Measurements from ENCODE around the gene BAHCC1. TPM values are rescaled to one million over a fixed set of nuclear protein-coding genes. Genes with fewer than 3 reads are reported as not detected.

Gene BAHCC1
- total RNA-seq, 1 donor from 2014 or later = 10.7 TPM

DNA sequence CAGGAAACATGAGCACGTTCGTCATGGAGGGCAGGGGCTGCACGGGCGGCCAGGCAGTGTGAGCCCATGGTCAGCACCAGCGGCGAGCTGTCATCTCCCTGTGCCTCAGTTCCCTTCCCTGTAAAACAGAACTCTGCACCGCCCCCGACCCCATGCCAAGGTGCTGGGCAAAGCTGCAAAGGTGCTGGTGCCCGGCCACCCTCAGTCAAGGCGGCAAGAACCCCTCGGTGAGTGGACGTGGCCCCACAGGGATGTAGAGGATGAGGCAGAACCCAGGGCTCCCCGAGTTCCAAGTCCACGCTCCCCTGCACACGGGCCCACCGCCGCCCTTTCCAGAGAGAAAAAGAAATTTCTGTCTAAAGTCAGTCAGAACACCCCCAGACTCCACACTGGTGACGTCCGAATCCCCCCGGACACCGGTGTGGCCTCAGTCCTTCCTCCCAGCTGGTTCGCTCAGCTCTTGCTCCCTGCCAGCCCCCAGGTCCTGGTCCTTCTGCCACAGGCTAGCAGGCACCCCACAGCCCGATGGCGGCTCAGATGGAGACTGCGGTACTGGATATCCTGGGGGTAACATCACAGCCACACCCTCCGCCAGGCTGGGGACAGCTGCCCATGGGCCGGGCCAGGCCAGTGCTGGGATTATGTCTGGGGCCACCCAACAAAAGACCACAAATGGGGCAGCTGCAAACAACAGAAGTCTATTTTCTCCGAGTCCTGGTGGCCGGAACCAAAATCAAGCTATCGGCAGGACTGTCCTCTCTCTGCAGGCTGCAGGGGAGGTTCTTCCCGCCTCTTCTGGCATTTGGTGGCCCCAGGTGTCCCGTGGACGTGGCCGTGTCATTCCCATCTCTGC, 14.4 kb upstream of the BAHCC1 start:
- no peak for DNase-seq (ENCODE audit: low spot score)
- Mint-ChIP-seq H3K4me3 (ENCODE audit: unreplicated experiment) (no peak overlapping the region), H3K9me3 (ENCODE audit: unreplicated experiment) (no peaks in the 10 kb centered on the region), H3K27me3 (ENCODE audit: unreplicated experiment) (peaks cover 16% of the 10 kb centered on the region), H3K27ac (ENCODE audit: unreplicated experiment) (no peak overlapping the region), H3K36me3 (ENCODE audit: low read depth, unreplicated experiment) (peaks cover 5% of the 10 kb centered on the region), H3K4me1 (ENCODE audit: unreplicated experiment) (no peaks in the 10 kb centered on the region)
- TF ChIP-seq, protein P1, sequence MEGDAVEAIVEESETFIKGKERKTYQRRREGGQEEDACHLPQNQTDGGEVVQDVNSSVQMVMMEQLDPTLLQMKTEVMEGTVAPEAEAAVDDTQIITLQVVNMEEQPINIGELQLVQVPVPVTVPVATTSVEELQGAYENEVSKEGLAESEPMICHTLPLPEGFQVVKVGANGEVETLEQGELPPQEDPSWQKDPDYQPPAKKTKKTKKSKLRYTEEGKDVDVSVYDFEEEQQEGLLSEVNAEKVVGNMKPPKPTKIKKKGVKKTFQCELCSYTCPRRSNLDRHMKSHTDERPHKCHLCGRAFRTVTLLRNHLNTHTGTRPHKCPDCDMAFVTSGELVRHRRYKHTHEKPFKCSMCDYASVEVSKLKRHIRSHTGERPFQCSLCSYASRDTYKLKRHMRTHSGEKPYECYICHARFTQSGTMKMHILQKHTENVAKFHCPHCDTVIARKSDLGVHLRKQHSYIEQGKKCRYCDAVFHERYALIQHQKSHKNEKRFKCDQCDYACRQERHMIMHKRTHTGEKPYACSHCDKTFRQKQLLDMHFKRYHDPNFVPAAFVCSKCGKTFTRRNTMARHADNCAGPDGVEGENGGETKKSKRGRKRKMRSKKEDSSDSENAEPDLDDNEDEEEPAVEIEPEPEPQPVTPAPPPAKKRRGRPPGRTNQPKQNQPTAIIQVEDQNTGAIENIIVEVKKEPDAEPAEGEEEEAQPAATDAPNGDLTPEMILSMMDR (IDR thresholded peaks at IDR 0.05; ENCODE audit: unreplicated experiment) = no peak

DNA sequence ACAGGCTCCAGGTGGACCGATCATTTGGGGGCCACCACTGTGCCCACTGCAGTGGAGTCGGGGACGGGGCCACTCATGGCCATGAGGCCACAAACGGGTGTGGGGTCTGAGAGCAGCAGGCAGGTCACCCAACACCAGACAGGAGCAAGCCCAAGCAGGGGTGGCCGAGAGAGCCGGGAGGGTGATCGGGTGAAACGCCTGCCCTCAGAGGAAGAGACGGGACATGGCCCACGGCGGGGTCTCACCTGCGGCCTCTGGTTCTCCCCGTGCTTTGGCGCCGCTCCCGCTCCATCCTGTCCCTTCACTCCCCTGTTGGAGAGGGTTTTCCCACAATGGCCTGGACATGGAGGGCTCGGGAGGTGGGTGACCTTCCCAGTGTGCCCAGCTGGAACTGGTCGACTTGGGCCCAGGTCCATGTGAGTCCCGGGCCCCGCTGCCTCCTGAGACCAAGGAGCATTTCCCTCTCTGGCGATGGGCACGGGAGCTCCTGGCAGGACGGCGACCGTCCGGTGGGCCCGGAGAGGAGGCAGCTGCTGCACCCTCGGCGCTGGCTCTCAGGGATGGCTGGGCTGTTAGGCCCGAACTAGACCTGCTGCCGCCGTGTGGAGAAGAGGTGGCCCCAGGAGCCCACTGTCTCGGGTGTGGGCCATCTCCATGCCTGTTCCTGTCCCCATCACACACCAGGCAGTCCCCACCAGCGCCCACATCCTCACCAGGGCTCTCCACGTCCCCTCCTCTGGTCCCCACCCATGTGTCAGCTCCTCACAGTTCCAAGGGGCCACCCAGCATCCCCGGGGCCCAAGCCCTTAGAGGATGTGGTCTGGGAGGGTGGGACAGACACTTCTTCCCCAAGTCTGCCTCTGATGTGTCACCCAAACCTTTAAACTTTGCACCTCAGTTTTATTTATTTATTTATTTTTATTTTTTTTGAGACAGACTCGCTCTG, 13.4 kb upstream of the BAHCC1 start:
- DNase-seq (ENCODE audit: low spot score) = no peak
- Mint-ChIP-seq H3K4me3 (ENCODE audit: unreplicated experiment) (no peak overlapping the region), H3K27ac (ENCODE audit: unreplicated experiment) (no peak overlapping the region), H3K4me1 (ENCODE audit: unreplicated experiment) (no peaks in the 10 kb centered on the region), H3K36me3 (ENCODE audit: low read depth, unreplicated experiment) (peaks cover 5% of the 10 kb centered on the region), H3K27me3 (ENCODE audit: unreplicated experiment) (peaks cover 18% of the 10 kb centered on the region), H3K9me3 (ENCODE audit: unreplicated experiment) (no peaks in the 10 kb centered on the region)
- TF ChIP-seq, protein P1 (IDR thresholded peaks at IDR 0.05; ENCODE audit: unreplicated experiment) = no peak

DNA sequence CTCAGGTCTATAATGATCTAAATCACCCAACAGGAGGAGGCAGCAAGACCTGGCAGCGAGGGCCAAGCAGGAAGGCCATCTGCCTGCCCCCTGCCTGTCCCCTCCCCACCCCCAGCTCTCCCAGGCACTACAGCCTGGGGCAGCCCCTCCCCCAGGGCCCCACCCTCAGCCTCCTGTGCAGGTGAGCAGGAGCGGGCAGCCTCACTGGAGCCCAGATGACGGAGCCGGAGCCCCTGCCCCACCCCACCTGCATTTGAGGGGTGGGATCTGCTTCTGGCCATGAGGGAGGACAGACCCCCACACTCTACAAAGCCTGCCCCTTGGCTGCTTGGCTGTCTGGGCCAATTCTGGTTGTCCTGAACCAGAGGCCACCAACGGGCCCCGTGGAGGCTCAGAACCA, 12.4 kb upstream of the BAHCC1 start:
- H3K27ac Mint-ChIP-seq (ENCODE audit: unreplicated experiment) = no peak overlapping the region
- peaks cover 5% of the 10 kb centered on the region for H3K36me3 Mint-ChIP-seq (ENCODE audit: low read depth, unreplicated experiment)
- DNase-seq (ENCODE audit: low spot score) = no peak
- peaks cover 19% of the 10 kb centered on the region for H3K27me3 Mint-ChIP-seq (ENCODE audit: unreplicated experiment)
- H3K4me1 Mint-ChIP-seq (ENCODE audit: unreplicated experiment) = peaks cover under 1% of the 10 kb centered on the region
- H3K9me3 Mint-ChIP-seq (ENCODE audit: unreplicated experiment) = no peaks in the 10 kb centered on the region
- TF ChIP-seq, protein P1 (IDR thresholded peaks at IDR 0.05; ENCODE audit: unreplicated experiment) = no peak
- no peak overlapping the region for H3K4me3 Mint-ChIP-seq (ENCODE audit: unreplicated experiment)

DNA sequence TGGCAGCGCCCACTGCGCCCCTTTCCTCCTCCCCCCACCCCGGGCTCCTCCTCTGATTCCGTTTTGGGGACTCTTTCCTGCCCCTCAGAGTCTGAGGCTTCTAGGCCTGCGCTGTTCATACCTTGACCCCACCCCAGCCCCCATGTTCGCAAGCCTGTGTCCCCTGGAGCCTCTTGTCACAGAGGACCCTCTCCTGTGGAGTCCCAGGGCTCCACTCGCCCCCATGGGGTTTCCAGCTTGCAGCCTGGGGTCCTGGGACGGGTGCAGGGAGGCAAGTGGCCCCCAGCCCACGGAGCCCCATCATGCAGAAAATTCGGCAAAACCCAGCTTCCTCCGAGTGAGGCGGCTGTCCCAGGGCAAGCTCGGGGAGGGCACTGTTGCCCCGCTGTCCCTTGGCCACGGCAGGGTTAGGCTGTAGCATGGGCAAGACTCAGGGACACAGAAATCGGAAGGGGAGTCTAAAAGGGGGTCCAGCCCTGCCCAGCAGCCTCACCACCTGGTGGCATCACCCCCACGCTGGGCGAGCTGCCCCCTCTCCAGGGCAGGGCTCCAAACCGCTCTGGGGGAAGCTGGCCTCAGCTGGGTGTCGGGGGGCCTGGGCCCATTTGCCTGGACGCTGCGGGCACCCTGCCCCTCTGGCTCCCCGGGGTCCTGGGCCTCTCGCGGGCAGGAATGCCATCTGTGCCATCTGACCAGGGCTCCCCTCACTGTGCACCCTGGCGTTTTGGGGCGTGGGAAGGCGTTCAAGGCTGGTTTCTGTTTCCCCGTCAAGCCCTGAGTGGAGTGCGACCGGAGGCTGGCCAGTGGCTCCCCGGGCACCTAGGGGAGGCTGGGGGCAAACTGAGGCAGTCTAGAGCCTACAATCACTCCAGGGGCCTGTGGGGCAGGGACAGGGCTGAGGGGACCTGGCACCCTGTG, 11.5 kb upstream of the BAHCC1 start:
- no peak for DNase-seq (ENCODE audit: low spot score)

More for the DNA sequence above, 11.5 kb upstream of the BAHCC1 start:
- H3K4me3 Mint-ChIP-seq (ENCODE audit: unreplicated experiment) = no peak overlapping the region
- peaks cover 4% of the 10 kb centered on the region for H3K4me1 Mint-ChIP-seq (ENCODE audit: unreplicated experiment)
- peaks cover 20% of the 10 kb centered on the region for H3K27me3 Mint-ChIP-seq (ENCODE audit: unreplicated experiment)
- peaks cover 5% of the 10 kb centered on the region for H3K36me3 Mint-ChIP-seq (ENCODE audit: low read depth, unreplicated experiment)
- TF ChIP-seq, protein P1 (IDR thresholded peaks at IDR 0.05; ENCODE audit: unreplicated experiment) = no peak
- H3K27ac Mint-ChIP-seq (ENCODE audit: unreplicated experiment) = no peak overlapping the region
- H3K9me3 Mint-ChIP-seq (ENCODE audit: unreplicated experiment) = no peaks in the 10 kb centered on the region

Data from endothelial cell (in vitro differentiated cells).